ENCODE data around the gene PDE10A.
A peak's percentile ranks its signal among the peaks of the same experiment; 100 is the strongest.

The PDE10A gene

GRCh38 chr6:165325609-165326008 lies 337.4 kb downstream of the PDE10A start:
- DNase-seq: no peak

GRCh38 chr6:165321555-165322145 lies 341.4 kb downstream of the PDE10A start:
- no peak for DNase-seq

- no peak for DNase-seq
These were observed 341.9 kb downstream of the PDE10A start for GRCh38 chr6:165321150-165321549.

- DNase-seq: no peak
These were observed 345.3 kb downstream of the PDE10A start for GRCh38 chr6:165317723-165318122.

GRCh38 chr6:165308926-165309731 lies 353.9 kb downstream of the PDE10A start, which contains the start of gene C6orf118:
Gene C6orf118 (minus strand): TSS chr6:165309605. CDS start chr6:165309586, 19 bp downstream.
- peak; percentile 47 for DNase-seq

GRCh38 chr6:165306955-165307354 lies 356.1 kb downstream of the PDE10A start:
- no peak for DNase-seq

- no peak for DNase-seq
These were observed 361.4 kb downstream of the PDE10A start for GRCh38 chr6:165301372-165302246.

- DNase-seq: no peak
These were observed 362.6 kb downstream of the PDE10A start for GRCh38 chr6:165300422-165300936.

GRCh38 chr6:165298875-165299274 lies 364.2 kb downstream of the PDE10A start:
- DNase-seq: no peak

GRCh38 chr6:165298402-165298801 lies 364.6 kb downstream of the PDE10A start:
- DNase-seq: no peak

- no peak for DNase-seq
These were observed 370.4 kb downstream of the PDE10A start for GRCh38 chr6:165292657-165293056.
